MM.1S (cell line): Measurements from ENCODE around the gene ADARB2.

Source experiments
- CTCF ChIP-seq: fragments of 300-600 bp; sonication (generic); IDR thresholded peaks from 2 replicates; pipeline ENCODE4 v1.5.1; 2016; ENCODE audit warnings: antibody characterized with exemption, low read length, mixed read lengths
- EZH2 ChIP-seq: fragments of 300-600 bp; sonication (generic); optimal IDR thresholded peaks from 2 replicates; pipeline ENCODE3; 2017; ENCODE audit warnings: low read depth, mild to moderate bottlenecking, antibody characterized with exemption, low read length, mixed read lengths

GRCh38 chr10:1343176-1343575 is 394.1 kb downstream of the ADARB2 start:
- TF ChIP-seq CTCF, result no peak
- TF ChIP-seq EZH2, result no peak
